ENCODE results near the gene COQ7. TPM values are rescaled to one million over a fixed set of nuclear protein-coding genes. Genes with fewer than 3 reads are reported as not detected.

The COQ7 gene
- total and polyA plus RNA-seq, 12 donors = 21.3 to 52.9 (median 41.9) TPM

DNA sequence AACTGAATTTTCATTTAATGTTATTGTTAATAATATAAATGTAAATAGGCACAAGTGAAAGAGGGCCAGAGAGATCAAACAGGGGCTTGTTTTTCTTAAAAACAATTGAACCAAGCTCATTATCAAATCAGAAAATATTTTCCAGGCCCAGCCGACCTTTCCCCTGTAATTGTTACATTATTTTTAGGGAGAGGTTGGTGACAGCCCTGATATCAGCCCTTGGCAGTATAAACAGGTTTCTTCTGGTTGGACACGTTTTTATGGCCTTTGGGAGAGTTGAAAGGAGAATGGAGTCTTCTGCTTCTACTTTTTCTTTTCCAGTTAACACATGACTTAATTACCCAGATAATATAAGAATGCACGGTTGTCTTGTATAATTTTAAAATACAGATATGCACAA is 40.0 kb upstream of the COQ7 start:
- H3K4me1 ChIP-seq = peaks cover 0 to 18% (median 0%) of the 10 kb centered on the region in 9 donors
- no peak overlapping the region for H3K4me3 ChIP-seq
- no peaks in the 10 kb centered on the region for H3K27me3 ChIP-seq
- WGBS, 2 donors = 26 to 33% methylated on average over 3 of the region's 3 CpGs
- TF ChIP-seq, protein P1, sequence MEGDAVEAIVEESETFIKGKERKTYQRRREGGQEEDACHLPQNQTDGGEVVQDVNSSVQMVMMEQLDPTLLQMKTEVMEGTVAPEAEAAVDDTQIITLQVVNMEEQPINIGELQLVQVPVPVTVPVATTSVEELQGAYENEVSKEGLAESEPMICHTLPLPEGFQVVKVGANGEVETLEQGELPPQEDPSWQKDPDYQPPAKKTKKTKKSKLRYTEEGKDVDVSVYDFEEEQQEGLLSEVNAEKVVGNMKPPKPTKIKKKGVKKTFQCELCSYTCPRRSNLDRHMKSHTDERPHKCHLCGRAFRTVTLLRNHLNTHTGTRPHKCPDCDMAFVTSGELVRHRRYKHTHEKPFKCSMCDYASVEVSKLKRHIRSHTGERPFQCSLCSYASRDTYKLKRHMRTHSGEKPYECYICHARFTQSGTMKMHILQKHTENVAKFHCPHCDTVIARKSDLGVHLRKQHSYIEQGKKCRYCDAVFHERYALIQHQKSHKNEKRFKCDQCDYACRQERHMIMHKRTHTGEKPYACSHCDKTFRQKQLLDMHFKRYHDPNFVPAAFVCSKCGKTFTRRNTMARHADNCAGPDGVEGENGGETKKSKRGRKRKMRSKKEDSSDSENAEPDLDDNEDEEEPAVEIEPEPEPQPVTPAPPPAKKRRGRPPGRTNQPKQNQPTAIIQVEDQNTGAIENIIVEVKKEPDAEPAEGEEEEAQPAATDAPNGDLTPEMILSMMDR (IDR thresholded peaks at IDR 0.05) = no peak
- peak overlapping the region in 1 of 10 donors; percentile 29 for H3K27ac ChIP-seq
- no peaks in the 10 kb centered on the region for H3K9me3 ChIP-seq
- no peak for ATAC-seq
- peaks cover 0 to 20% (median 0%) of the 10 kb centered on the region in 9 donors for H3K36me3 ChIP-seq
- intact Hi-C loops (cut with DNase I) = no loop called here
- DNase-seq = no peak

DNA sequence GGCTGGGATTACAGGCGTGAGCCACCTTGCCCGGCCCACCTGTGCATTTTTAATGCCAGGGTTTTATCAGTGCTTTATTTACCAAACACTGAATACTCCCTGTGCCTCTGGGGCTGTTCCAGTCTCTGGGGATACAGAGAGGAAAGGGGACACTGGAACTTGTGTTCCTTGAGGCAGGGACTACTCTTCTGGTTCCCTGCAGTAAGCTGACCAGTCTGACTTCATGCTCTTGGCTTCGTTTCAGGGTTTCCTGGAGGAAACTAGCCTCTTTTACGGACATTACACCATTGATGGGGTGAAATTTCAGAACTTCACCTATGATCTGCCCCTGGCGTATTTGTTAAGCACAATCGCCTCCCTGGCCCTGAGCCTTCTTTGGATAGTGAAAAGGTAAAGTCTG is 37.4 kb upstream of the COQ7 start:
- TF ChIP-seq, protein P1 (IDR thresholded peaks at IDR 0.05) = no peak
- peaks cover 0 to 3% (median 0%) of the 10 kb centered on the region in 11 donors for H3K9me3 ChIP-seq
- H3K27ac ChIP-seq = peak overlapping the region in 6 of 10 donors; percentile 14 to 64 (median 28)
- ATAC-seq (peak; percentile 50 to 86 (median 80)), DNase-seq (peak in 1 of 2 donors; percentile 33)
- H3K27me3 ChIP-seq = no peaks in the 10 kb centered on the region
- no peak overlapping the region for H3K4me3 ChIP-seq
- 62 to 63% methylated on average over 6 of the region's 6 CpGs for WGBS, 2 donors
- H3K36me3 ChIP-seq = peaks cover 0 to 11% (median 0%) of the 10 kb centered on the region in 9 donors
- peaks cover 0 to 18% (median 0%) of the 10 kb centered on the region in 9 donors for H3K4me1 ChIP-seq
- intact Hi-C loops (cut with DNase I) = loop anchor here in 1 of 10 donors (5.0 kb wide), 1 partner anchor 48 kb away; the partner anchor contains the start of gene TMC7

DNA sequence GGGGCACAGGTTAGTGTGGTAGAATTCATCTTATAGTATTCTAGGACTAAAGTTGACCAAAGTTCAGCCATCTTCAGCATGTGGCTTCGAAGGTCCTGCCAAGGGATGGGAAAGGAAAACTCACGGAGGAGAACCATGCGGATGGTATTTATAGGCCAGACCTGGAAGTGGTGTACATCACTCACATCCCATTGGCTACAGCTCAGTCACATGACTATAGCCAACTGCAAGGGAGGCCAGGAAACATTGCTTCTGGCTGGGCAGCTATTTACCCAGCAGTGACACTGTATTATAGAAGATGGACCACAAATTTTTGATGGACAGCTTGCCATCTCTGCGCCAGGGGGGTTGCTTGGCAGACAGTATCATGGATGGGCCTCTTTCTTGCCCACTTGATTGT is 35.7 kb upstream of the COQ7 start:
- H3K36me3 ChIP-seq = peaks cover 0 to 17% (median 0%) of the 10 kb centered on the region in 9 donors
- H3K4me3 ChIP-seq = no peak overlapping the region
- H3K27ac ChIP-seq = no peak overlapping the region
- TF ChIP-seq, protein P1 (IDR thresholded peaks at IDR 0.05) = no peak
- H3K27me3 ChIP-seq = no peaks in the 10 kb centered on the region
- intact Hi-C loops (cut with DNase I) = loop anchor here in 1 of 10 donors (5.0 kb wide), 1 partner anchor 49 kb away; the partner anchor contains the start of gene TMC7
- DNase-seq (no peak), ATAC-seq (no peak)
- 71 to 73% methylated on average over 4 of the region's 4 CpGs for WGBS, 2 donors
- peaks cover 0 to 13% (median 0%) of the 10 kb centered on the region in 11 donors for H3K9me3 ChIP-seq
- H3K4me1 ChIP-seq = peaks cover 0 to 18% (median 0%) of the 10 kb centered on the region in 9 donors

DNA sequence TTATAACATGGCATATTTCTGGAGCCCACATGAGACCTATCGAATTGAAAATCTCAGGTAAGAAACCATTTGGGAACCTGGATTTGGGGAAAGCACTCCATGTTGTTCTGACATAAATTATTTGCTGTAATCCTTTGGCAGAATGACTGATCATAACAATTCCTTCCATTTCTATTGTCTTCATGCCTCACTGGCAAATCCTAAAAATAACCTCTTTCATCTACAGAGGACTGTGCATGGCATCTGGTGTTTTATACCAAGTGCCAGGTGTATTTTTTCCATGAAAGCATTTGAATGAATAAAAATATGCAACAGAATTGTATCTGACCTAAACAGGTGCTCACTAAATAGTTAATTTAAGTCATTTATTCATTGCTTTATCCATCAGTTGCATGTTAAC is 33.7 kb upstream of the COQ7 start:
- peaks cover 0 to 17% (median 0%) of the 10 kb centered on the region in 11 donors for H3K9me3 ChIP-seq
- intact Hi-C loops (cut with DNase I) = loop anchor here in 1 of 10 donors (5.0 kb wide), 1 partner anchor 51 kb away; the partner anchor contains the start of gene TMC7
- H3K4me1 ChIP-seq = peaks cover 0 to 13% (median 0%) of the 10 kb centered on the region in 9 donors
- H3K36me3 ChIP-seq = peaks cover 0 to 17% (median 0%) of the 10 kb centered on the region in 9 donors
- no peak overlapping the region for H3K27ac ChIP-seq
- TF ChIP-seq, protein P1 (IDR thresholded peaks at IDR 0.05) = no peak
- ATAC-seq (no peak), DNase-seq (no peak)
- no peak overlapping the region for H3K4me3 ChIP-seq
- WGBS, 2 donors = 88 to 96% methylated on average over 1 of the region's 1 CpG
- H3K27me3 ChIP-seq = no peaks in the 10 kb centered on the region
